ENCODE data around the gene EEA1.

GRCh38 chr12:92847368-92847767, 81.7 kb downstream of the EEA1 start:
- TF ChIP-seq ZNF169 (tag by site-specific recombination; IDR thresholded peaks at IDR 0.05): no peak
- no peak for TF ChIP-seq CTCF (tag by site-specific recombination; IDR thresholded peaks at IDR 0.05)
- TF ChIP-seq ZNF121 (tag by site-specific recombination; IDR thresholded peaks at IDR 0.05): no peak
- TF ChIP-seq, protein P1, sequence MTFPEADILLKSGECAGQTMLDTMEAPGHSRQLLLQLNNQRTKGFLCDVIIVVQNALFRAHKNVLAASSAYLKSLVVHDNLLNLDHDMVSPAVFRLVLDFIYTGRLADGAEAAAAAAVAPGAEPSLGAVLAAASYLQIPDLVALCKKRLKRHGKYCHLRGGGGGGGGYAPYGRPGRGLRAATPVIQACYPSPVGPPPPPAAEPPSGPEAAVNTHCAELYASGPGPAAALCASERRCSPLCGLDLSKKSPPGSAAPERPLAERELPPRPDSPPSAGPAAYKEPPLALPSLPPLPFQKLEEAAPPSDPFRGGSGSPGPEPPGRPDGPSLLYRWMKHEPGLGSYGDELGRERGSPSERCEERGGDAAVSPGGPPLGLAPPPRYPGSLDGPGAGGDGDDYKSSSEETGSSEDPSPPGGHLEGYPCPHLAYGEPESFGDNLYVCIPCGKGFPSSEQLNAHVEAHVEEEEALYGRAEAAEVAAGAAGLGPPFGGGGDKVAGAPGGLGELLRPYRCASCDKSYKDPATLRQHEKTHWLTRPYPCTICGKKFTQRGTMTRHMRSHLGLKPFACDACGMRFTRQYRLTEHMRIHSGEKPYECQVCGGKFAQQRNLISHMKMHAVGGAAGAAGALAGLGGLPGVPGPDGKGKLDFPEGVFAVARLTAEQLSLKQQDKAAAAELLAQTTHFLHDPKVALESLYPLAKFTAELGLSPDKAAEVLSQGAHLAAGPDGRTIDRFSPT (tag by site-specific recombination; IDR thresholded peaks at IDR 0.05): no peak
- no peak for TF ChIP-seq ATF2 (tag by site-specific recombination; IDR thresholded peaks at IDR 0.05; ENCODE audit: low read depth)
- TF ChIP-seq ZNF544 (tag by site-specific recombination; IDR thresholded peaks at IDR 0.05): no peak
- TF ChIP-seq, protein P2, sequence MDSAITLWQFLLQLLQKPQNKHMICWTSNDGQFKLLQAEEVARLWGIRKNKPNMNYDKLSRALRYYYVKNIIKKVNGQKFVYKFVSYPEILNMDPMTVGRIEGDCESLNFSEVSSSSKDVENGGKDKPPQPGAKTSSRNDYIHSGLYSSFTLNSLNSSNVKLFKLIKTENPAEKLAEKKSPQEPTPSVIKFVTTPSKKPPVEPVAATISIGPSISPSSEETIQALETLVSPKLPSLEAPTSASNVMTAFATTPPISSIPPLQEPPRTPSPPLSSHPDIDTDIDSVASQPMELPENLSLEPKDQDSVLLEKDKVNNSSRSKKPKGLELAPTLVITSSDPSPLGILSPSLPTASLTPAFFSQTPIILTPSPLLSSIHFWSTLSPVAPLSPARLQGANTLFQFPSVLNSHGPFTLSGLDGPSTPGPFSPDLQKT (IDR thresholded peaks at IDR 0.05; ENCODE audit: borderline replicate concordance, low read depth, low read length): no peak
- TF ChIP-seq ZNF548 (tag by site-specific recombination; IDR thresholded peaks at IDR 0.05): no peak
- no peak for TF ChIP-seq TCF7L2 (IDR thresholded peaks at IDR 0.05; ENCODE audit: borderline replicate concordance, low read depth, low read length)

Measured in HEK293 (cell line).